CD4-positive, alpha-beta T cell treated with Interleukin-2 at 100 ng/mL for 4 hours (primary cell): Measurements from ENCODE around the gene OR4D5.

Experiments
- DNase-seq: peaks from one replicate; pipeline ENCODE4 v3.0.0-alpha.2; 2020; ENCODE audit warnings: low spot score

OR4D5 gene

DNA sequence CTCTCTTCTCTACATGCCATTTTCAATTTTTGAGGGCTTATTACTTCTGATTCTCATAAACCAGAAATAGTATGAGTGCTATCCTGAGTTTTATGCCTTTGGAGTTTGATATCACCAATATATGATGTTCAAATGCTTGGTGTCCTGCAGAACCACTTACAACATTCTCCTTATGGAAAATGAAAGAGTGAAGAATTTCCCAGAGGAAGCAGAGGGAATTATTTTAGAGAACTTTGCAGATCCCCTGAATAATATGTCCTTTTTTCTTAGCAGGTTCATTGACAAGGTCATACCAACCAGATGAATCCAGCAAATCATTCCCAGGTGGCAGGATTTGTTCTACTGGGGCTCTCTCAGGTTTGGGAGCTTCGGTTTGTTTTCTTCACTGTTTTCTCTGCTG is at the start of gene OR4D5:
OR4D5 (plus strand) TSS at position 301 of the 400 bp plus-strand sequence; CDS start at position 301, 0 bp downstream.
- no peak for DNase-seq

DNA sequence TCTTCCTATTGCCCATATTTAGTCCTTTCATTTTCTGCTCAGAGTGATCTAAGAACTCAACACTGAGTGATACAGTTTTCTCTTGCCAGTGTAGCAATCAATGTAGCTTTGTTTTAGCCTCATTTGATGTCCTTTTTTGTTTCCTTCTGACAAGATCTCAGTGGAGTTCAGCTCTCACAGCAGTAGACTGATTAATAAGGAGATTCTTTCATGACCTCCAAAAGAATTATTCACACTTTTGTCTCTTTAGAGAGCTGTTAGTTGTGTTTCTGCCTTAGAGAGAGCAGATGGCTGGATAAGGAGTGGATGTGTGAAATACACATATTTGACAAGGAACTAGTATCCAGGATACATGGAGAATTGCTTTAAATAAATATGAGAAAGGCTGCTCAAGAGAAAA is 47.4 kb upstream of the OR4D5 start:
- no peak for DNase-seq

DNA sequence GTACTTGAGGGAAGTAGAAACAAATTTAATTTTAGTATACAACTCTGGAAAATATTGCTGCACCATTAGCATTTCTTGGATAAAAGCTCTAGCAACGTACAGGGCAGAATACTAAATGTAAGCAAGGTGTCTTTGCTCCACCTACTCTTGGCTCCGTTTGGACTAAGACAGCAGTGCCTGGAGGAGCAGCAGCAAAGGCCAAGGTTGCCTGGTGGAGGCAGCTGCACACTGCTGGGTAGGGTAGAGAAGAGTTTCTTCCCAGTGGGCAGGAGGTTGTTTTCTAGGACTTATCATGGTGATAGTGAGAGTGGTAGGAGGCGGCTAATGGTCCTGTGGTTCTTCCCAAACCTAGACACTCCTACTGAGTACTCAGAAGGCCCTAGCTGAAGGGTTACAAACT is 39.6 kb upstream of the OR4D5 start:
- DNase-seq, result no peak

DNA sequence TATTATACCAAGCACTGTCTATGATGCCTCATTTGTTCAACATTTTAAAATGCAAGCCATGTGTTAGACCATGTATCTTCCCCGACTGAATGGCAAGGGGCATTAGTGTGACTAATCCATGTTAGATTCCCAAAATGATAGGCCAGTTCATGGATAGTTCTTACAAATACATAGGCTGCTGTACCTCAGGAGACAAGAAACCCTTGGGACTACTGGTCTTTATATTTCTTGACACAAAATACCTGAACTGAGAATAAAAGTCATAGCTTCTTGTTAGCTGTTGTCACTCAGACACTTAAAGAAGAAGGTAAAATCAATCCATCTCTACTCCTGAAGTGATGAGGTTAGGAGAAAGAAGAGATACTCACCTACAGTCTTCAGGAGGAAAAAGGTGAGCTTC is 37.5 kb upstream of the OR4D5 start, which contains the start of gene OR8D4:
OR8D4 (plus strand) TSS at position 301 of the 400 bp plus-strand sequence. CDS start 4,265 bp downstream, outside the sequence.
- DNase-seq, result no peak

DNA sequence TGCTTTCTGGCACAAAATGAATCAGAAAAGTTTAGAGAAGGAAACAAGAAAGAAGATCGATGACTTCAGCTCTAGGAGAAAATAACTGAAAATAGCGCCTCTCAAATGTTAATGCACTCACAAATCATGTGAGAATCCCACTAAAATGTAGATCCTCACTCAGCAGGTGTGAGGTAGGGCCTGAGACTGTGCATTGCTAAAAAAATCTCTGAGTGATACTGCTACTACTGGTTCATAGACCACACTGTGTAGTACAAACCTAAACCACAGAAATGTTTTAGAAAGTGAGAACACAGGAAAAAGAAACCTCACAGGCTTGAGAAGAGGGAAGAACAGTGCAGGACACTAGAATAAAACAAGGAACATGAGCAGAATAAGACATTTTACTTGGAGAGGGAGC is 35.5 kb upstream of the OR4D5 start:
- DNase-seq, result no peak

DNA sequence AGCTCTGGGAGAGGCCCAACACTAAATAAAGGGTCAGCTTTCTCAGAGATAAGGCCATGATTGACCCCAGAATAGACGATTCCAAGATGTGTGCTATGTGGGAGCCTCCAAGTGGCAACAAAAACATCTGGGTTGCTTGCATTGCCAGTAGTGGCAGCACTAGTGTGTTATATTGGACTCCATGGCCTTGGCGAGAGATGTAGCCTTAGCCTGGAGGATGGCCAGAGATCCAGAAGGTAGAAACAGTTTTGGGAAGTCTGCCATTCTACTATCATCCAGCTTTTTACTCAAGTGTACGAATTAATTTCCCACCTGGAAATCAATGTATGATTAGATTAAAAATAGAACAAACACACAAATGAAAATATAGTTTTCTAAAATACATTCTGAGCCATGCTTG is 34.5 kb upstream of the OR4D5 start:
- no peak for DNase-seq

DNA sequence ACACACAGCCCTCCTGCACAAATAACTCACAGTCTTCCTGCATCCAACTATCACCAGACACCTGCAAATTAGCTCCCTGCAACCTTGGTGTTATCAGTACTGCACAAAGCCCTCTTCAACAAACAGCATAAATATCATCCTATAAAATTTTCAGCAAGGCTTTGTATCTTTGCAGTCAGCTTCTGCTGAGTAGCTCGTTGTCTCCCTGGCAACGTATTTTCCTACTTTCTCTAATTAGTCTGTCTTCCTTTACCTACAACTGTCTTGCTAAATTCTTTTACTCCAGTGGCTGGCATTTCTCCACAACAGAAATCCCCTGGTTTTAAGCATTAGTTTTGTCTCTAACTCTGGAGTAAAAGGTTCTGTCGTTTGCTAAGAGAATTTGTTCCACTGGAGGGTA is 33.6 kb upstream of the OR4D5 start:
- no peak for DNase-seq

DNA sequence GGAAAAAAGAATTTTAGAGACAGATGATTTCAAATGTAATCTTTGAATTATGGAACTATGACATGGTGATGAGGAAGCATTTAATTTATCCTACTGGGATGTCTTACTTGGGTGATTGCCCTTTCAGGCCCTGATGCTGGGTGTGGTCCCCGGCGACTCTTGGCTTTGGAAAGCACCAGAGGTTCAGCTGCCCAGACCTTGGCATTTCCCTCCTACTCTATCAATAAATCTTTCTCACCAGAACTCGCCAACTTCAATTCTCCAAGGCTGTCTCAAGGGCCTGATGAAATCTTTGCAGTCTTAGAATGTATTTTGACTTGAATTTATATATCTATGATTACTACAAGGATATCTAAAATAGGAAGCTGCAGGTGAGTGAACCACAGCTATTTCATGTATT is 18.5 kb upstream of the OR4D5 start:
- no peak for DNase-seq

DNA sequence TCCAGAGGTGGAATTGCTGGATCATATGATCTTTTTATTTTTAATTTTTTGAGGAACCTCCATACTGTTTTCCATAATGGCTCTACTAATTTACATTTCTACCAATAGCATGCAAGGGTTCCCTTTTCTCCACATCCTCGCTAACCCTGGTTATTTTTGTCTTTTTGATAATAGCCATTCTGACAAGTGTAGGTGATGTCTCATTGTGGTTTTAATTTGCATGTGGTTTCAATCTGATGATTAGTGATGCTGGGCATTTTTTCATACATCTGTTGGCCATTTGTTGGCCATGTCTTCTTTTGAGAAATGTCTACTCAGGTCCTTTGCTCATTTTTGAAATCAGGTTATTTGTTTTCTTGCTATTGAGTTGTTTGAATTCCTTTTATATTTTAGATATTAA is 15.4 kb upstream of the OR4D5 start:
- no peak for DNase-seq

DNA sequence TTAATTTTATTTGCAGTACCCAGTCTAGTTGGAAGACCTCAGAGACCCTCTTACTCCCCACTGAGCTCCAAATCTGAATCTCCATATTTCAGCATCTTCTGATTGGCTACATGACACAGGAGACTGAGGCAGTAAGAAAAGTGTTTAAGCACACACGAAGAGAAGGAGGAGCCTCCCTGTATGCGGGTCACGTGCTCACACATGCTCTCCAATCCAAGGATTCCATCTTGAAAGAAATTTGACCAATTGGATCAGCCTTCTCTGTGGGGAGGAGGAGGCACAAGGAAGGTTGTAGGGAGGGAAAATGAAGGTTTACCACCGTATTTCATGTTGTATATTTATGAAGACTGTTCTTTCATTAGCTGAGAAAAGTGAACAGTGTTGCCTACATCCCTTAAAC is 3.0 kb downstream of the OR4D5 start:
- DNase-seq, result no peak

DNA sequence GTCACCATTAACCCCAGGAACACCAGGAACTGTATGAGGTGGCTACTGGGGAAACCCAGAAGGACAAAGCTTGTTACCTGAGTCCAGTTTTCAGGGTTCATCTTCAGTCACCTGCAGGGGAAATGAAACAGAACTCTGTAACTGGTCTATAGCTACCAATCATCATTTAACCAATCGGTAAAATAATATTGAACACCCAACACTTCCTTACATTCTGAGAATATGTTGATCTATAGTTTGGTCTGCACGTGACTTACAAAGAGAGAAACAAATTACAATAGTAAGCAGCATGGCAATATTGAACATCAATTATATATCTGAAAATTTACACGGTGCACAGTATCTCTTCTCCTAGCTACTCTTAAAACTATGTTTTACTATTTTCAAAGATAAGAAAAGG is 4.3 kb downstream of the OR4D5 start, which contains the start of gene OR6T1:
OR6T1 (minus strand) TSS at position 101 of the 400 bp plus-strand sequence; CDS start at position 101, 0 bp downstream.
- no peak for DNase-seq

DNA sequence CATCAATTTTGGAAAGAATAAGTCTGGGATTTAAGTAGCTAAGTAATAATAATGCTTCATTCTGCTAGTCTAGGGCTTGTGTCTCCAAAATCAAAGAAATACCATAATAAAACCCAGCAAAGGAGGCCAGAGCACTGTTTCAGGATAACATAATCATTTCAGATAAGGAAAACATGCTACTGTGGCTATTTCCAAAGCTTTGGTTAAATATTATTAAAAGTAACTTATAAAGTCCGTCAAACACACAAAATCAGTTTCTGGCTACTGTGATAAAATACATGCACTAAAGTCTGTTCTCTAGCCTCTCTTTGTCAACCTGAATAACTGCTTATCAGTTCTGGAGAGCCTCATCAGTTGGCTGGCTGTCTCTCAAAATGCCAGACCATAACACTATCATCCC is 5.7 kb downstream of the OR4D5 start:
- DNase-seq, result no peak

DNA sequence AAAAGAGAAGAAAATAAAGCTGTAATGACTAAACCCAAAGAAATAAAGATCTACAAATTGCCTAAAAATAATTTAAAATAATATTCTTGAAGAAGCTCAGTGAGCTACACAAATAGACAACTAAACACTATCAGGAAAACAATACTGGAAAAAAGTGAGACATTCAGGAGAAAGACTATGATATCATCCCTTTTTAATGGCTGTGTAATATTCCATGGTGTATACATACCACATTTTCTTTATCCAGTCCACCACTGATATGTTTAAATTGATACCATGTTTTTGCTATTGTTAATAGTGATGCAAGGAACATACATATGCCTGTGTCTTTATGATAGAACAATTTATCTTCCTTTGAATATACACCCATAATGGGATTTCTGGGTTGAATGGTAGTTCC is 17.3 kb downstream of the OR4D5 start:
- DNase-seq, result no peak

DNA sequence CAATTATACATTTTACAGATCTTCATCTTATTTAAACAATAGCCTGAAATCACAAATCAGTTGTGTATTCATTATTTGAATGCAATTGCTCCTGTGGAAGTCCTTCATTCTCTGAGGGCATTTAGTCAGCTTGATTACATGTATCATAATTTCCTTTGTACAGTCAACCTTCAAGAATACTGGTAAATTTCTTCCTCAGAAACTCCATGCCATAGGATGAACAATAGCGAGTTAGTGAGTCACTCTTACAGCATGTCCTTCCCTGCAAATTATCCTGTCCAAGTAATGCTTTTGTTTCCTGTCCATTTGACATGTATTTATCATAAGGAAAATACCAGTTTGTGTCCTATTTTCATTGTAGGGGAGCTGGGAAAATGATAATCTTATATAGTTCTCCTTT is 34.4 kb downstream of the OR4D5 start:
- DNase-seq, result no peak

DNA sequence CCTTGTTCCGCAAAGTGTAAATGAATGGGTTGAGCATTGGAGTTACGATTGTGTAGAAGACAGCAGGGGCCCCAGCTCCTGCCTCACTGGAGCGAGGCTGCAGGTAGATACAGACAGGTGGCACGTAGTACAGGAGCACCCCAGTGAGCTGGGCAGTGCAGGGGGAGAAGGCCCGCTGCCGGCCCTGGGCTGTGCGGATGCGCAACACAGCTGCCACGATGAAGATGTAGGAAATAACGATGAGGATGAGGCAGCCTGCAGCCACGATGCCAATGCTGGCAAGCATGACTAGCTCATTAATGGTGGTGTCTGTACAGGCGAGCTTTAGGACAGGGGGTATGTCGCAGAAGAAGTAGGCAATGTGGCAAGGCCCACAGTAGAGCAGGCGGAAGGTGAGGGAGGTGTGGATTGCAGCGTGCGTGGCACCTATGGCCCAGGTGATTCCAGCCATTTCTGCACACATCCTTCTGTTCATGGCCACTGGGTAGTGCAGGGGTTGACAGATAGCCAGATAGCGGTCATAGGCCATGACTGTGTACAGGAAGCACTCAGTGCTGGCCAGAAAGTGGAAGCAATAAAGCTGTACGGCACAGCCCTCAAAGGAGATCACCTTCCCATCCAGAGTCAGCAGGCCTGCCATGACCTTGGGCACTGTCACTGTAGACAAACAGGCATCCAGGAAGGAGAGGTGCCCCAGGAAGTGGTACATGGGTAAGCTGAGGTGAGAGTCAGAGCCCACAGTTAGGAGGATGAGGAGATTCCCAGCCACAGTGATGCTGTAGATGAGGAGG is 37.5 kb downstream of the OR4D5 start:
- no peak for DNase-seq

DNA sequence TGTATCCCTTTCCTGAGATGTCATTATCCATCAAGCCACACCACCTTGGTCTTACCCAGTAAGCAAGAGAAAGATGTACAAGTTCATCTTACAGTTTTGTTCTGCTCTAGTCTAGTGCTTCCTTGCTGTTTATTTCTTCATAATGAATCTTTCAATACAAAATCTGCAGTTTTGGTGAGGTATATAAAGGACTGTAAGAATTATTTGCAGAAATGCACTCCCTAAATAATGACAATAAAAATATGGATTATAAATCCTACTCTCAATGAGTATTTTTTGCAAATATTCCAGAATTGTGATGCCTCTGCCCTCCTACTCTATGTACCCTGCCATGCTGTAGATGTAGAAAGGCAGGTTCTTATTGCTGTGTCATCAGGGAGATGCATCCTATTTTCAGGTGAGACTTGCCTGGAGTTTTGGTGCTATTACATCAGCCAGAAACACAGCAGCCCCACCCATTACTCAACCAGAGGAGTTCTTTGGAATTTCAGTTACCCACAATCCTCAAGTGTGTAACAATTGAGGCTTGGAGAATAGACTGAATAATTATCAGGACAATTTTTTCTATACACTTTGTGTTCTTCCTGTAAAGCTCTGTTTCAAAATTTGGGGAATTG is 38.4 kb downstream of the OR4D5 start, which contains the start of gene OR10S1:
OR10S1 (minus strand) TSS at position 51 of the 617 bp plus-strand sequence. CDS start 117 bp downstream, outside the sequence.
- DNase-seq, result no peak

DNA sequence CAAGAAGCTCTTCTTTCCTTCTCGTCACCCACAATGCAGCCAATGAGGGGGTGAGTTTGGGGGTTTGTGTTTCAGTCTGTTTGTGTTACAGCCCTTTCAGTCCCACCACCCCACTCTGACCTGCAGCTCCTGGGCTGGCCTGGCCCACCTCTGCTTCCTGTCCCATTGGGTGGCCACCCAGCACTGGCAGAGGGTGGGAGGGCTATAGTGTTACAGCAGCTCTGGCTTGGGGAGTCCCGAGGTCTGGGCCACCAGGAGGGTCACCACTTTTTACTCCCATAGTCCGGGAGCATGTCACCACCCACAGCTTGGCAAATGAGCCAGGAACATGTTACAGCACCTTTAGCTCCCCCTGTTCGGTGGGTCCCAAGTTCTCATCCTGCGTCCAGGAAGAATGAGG is 39.9 kb downstream of the OR4D5 start:
- no peak for DNase-seq
